OCI-LY1 (cell line): Measurements from ENCODE around the gene ARHGAP44.

Source experiments
- EZH2 ChIP-seq: fragments of 200-600 bp; sonication (generic), shearing (Covaris generic); IDR thresholded peaks from 2 replicates; pipeline ENCODE4 v1.8.0; 2017; ENCODE audit warnings: borderline replicate concordance, mixed run types, mild to moderate bottlenecking, antibody characterized with exemption, low read length, moderate library complexity, mixed read lengths
- TF ChIP-seq, protein P1 (sequence below): fragments of 200-600 bp; sonication (generic), shearing (Covaris generic); IDR thresholded peaks from 2 replicates; pipeline ENCODE4 v1.5.1; 2017; ENCODE audit warnings: mild to moderate bottlenecking, antibody characterized with exemption, low read length, moderate library complexity, mixed read lengths

DNA sequence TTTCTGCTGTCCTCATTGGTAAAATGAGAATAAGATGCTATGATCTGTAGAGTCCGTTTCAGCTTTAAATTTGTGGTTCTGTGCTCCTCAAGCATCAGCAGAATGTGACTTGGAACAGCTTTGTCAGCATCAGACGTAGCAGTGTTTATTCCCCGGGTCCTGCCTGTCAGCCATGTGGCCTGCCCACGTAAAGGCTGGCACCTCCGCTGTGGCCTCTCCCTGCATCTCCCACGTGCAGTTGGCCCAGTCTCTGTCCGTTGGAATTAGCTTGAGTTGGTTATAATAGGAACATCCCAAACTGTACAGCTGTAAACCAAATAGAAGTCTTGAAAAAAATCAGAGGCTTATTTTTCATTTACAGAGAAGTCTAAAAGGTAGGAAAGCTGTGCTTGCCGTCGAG lies 61.7 kb downstream of the ARHGAP44 start:
- TF ChIP-seq, protein P1, sequence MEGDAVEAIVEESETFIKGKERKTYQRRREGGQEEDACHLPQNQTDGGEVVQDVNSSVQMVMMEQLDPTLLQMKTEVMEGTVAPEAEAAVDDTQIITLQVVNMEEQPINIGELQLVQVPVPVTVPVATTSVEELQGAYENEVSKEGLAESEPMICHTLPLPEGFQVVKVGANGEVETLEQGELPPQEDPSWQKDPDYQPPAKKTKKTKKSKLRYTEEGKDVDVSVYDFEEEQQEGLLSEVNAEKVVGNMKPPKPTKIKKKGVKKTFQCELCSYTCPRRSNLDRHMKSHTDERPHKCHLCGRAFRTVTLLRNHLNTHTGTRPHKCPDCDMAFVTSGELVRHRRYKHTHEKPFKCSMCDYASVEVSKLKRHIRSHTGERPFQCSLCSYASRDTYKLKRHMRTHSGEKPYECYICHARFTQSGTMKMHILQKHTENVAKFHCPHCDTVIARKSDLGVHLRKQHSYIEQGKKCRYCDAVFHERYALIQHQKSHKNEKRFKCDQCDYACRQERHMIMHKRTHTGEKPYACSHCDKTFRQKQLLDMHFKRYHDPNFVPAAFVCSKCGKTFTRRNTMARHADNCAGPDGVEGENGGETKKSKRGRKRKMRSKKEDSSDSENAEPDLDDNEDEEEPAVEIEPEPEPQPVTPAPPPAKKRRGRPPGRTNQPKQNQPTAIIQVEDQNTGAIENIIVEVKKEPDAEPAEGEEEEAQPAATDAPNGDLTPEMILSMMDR: no peak
- TF ChIP-seq EZH2: no peak
